ENCODE data around the gene ARID1B. TPM values are rescaled to one million over a fixed set of nuclear protein-coding genes. Genes with fewer than 3 reads are reported as not detected.
A peak's percentile ranks its signal among the peaks of the same experiment; 100 is the strongest.

Gene ARID1B
- total and polyA plus RNA-seq, 10 donors = 17.7 to 223 (median 141) TPM

DNA sequence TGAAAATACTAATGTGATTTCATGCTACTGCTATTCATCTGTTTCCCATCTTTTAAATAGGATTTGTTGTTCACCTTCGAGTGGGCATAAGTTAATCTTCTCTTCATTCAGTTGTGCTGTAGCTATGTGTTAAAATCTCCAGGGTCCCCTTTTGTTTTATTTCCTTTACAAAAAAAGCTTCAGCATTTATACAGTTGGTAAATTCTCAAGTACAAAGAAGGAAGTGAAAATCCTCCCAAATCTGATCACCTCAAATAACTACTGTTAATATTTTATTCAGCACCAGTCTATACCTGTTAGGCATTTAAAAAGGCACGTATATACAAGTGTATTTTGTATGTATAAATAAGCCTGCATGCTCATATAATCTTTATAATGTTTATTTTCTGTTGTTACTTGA is 294.9 kb downstream of the ARID1B start:
- no peak overlapping the region for H3K27ac ChIP-seq
- no peaks in the 10 kb centered on the region for H3K27me3 ChIP-seq (replicated peaks in 1 of 7)
- DNase-seq = no peak
- 73 to 82% (median 76%) methylated on average over 2 of the region's 2 CpGs for WGBS, 5 donors
- H3K36me3 ChIP-seq = peaks cover 0 to 12% (median 0%) of the 10 kb centered on the region in 6 donors
- TF ChIP-seq POLR2AphosphoS5 (IDR thresholded peaks at IDR 0.05) (no peak), POLR2A (IDR thresholded peaks at IDR 0.05) (no peak)
- TF ChIP-seq, protein P1, sequence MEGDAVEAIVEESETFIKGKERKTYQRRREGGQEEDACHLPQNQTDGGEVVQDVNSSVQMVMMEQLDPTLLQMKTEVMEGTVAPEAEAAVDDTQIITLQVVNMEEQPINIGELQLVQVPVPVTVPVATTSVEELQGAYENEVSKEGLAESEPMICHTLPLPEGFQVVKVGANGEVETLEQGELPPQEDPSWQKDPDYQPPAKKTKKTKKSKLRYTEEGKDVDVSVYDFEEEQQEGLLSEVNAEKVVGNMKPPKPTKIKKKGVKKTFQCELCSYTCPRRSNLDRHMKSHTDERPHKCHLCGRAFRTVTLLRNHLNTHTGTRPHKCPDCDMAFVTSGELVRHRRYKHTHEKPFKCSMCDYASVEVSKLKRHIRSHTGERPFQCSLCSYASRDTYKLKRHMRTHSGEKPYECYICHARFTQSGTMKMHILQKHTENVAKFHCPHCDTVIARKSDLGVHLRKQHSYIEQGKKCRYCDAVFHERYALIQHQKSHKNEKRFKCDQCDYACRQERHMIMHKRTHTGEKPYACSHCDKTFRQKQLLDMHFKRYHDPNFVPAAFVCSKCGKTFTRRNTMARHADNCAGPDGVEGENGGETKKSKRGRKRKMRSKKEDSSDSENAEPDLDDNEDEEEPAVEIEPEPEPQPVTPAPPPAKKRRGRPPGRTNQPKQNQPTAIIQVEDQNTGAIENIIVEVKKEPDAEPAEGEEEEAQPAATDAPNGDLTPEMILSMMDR (IDR thresholded peaks at IDR 0.05 in 8 of 11, conservative IDR thresholded peaks at IDR 0.05 in 3 of 11) = no peak
- intact Hi-C loops (cut with DNase I; ENCODE audit: low total_unique reads) = no loop called here
- no peak overlapping the region for H3K4me3 ChIP-seq
- peaks cover 10 to 84% (median 40%) of the 10 kb centered on the region in 6 donors for H3K4me1 ChIP-seq
- H3K9me3 ChIP-seq = no peaks in the 10 kb centered on the region

DNA sequence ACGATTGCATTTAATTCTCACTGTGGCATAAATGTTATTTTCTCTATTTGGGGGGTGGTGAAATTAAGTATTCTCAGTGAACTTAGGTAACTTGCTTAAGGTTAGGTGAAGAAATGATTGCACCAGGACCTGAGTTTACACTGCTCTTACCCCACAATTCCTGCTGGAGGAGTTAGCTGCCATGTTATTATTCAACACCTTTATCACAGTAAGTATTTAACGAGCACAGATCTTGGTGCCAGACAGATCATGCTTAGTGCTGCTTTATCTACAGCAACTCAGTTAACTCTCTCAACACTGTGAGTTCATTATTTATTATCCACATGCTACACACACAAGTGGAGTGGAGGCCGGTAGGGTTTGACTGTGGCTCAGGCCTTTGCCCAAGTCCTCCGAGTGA is 296.4 kb downstream of the ARID1B start:
- TF ChIP-seq POLR2AphosphoS5 (IDR thresholded peaks at IDR 0.05) = no peak
- TF ChIP-seq POLR2A (IDR thresholded peaks at IDR 0.05) = no peak
- TF ChIP-seq, protein P1 (IDR thresholded peaks at IDR 0.05 in 8 of 11, conservative IDR thresholded peaks at IDR 0.05 in 3 of 11) = no peak
- DNase-seq = no peak
- 74 to 94% (median 89%) methylated on average over 4 of the region's 4 CpGs for WGBS, 5 donors
- peaks cover 0 to 12% (median 0%) of the 10 kb centered on the region in 6 donors for H3K36me3 ChIP-seq
- H3K27me3 ChIP-seq (replicated peaks in 1 of 7) = no peaks in the 10 kb centered on the region
- peaks cover 5 to 84% (median 31%) of the 10 kb centered on the region in 6 donors for H3K4me1 ChIP-seq
- no peaks in the 10 kb centered on the region for H3K9me3 ChIP-seq
- H3K4me3 ChIP-seq = no peak overlapping the region
- intact Hi-C loops (cut with DNase I; ENCODE audit: low total_unique reads) = no loop called here
- no peak overlapping the region for H3K27ac ChIP-seq

DNA sequence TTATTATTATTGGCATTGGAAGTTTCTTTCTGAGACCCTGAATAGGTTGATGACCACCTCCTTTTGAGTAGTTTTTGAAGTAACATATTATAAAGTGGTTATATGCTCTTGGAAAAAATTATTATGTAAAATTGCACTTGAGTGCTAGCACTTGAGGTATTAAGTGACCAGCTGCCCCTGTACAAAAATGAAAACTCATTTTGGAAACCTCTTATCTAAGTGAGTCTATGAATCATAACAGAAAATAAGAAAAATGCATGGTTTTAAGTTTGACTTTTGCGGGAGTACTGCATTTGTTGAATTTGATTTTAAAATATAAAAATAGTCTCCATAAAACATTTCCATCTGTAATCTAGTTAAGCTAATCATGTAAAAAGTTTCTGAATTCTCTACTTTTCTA is 297.8 kb downstream of the ARID1B start:
- no peaks in the 10 kb centered on the region for H3K9me3 ChIP-seq
- DNase-seq = no peak
- TF ChIP-seq POLR2A (IDR thresholded peaks at IDR 0.05) = no peak
- TF ChIP-seq, protein P1 (IDR thresholded peaks at IDR 0.05 in 8 of 11, conservative IDR thresholded peaks at IDR 0.05 in 3 of 11) = no peak
- TF ChIP-seq POLR2AphosphoS5 (IDR thresholded peaks at IDR 0.05) = no peak
- peaks cover 0 to 12% (median 0%) of the 10 kb centered on the region in 6 donors for H3K36me3 ChIP-seq
- H3K27ac ChIP-seq = peak overlapping the region in 2 of 8 donors; percentile 35 to 53
- H3K4me1 ChIP-seq = peaks cover 0 to 84% (median 34%) of the 10 kb centered on the region in 6 donors
- intact Hi-C loops (cut with DNase I; ENCODE audit: low total_unique reads) = no loop called here
- 80 to 93% (median 92%) methylated on average over 1 of the region's 1 CpG for WGBS, 5 donors
- no peaks in the 10 kb centered on the region for H3K27me3 ChIP-seq (replicated peaks in 1 of 7)
- no peak overlapping the region for H3K4me3 ChIP-seq

DNA sequence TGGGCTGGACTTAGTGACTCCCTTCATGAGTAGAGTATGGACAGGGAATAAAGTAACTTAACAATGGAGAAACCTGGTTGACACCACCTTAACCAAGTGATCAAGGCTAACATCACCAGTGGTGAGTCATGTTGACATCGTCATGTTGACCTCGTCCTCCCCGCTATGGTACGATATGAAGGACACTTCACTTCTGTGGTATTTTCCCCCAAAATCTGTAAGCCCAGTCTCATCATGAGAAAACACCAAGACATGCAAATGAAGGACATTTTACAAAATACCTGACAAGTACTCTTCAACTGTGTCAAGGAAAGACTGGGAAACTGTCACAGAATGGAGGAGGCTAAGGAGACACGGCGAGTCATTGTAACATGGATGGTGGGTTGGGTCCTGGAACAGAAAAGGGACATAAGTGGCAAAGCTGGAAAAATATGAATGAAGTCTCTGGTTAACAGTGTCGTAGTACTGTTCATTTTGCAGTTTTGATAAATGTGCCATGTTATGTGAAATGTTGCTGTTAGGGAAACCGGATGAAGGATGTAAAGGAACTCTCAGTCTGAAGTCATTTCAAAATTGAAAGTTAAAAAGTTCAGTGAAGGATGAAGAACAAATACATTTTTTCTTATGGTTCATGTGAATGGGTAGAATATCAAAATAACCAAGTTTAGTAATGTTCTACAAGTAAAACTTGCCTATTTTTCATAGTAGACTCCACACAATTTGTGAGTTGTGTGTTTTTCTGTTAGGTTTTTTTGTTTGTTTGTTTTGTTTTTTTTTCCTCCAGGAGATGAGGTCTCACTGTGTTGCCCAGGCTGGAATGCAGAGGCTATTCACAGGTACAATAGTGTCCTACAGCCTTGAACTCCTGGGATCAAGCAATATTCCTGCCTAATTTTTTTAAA is 298.6 kb downstream of the ARID1B start:
- Histone ChIP-seq H3K4me3 (peak overlapping the region in 1 of 8 donors; percentile 31), H3K27me3 (replicated peaks in 1 of 7) (no peaks in the 10 kb centered on the region), H3K4me1 (peaks cover 0 to 84% (median 35%) of the 10 kb centered on the region in 6 donors), H3K36me3 (peaks cover 0 to 12% (median 0%) of the 10 kb centered on the region in 6 donors), H3K9me3 (no peaks in the 10 kb centered on the region), H3K27ac (peak overlapping the region in 3 of 8 donors; percentile 35 to 53 (median 37))
- WGBS, 5 donors = 71 to 81% (median 78%) methylated on average over 8 of the region's 8 CpGs
- TF ChIP-seq, protein P1 (IDR thresholded peaks at IDR 0.05 in 8 of 11, conservative IDR thresholded peaks at IDR 0.05 in 3 of 11) = no peak
- TF ChIP-seq POLR2AphosphoS5 (IDR thresholded peaks at IDR 0.05) (no peak), POLR2A (IDR thresholded peaks at IDR 0.05) (no peak)
- intact Hi-C loops (cut with DNase I; ENCODE audit: low total_unique reads) = no loop called here
- DNase-seq = no peak
